Caco-2 (cell line): Measurements from ENCODE around the gene RAP1A. TPM values are rescaled to one million over a fixed set of nuclear protein-coding genes. Genes with fewer than 3 reads are reported as not detected.
A peak's percentile ranks its signal among the peaks of the same experiment; 100 is the strongest.

Source experiments
- BruUV-seq: library from RNA; stranded (reverse); fragments of 400-500 nt; replicated peaks from 2 replicates; lab custom pipeline; 2021; lab: Mats Ljungman, UMichigan
- CTCF ChIA-PET: fragments of 300-600 bp; sonication (Branson Sonifier 250); formaldehyde crosslinking; loops from one replicate; lab custom pipeline; 2022; ENCODE audit warnings: antibody characterized with exemption; lab: Charles Lee
- POLR2A ChIA-PET: fragments of 300-600 bp; sonication (Branson Sonifier 250); formaldehyde crosslinking; loops from one replicate; lab custom pipeline; 2022; ENCODE audit warnings: antibody characterized with exemption; lab: Charles Lee
- DNase-seq, 2 experiments: peaks; one replicate each; pipeline versions ENCODE4 v3.0.0 to v3.0.0-alpha.2; 2020 to 2022
- H3K27me3 ChIP-seq: replicated peaks from 2 replicates; pipeline ENCODE4 v1.6.0; 2011; ENCODE audit warnings: low read length; ENCODE audit not compliant: control insufficient read depth, insufficient read depth
- H3K36me3 ChIP-seq: 2 replicates; pipeline ENCODE4 v1.5.1; 2011; ENCODE audit warnings: low read length; ENCODE audit not compliant: control insufficient read depth, insufficient read depth
- H3K4me1 ChIP-seq: fragments of 250-450 bp; sonication (Bioruptor Pico); 2 replicates; pipeline ENCODE4 v1.5.1; 2020; ENCODE audit warnings: mild to moderate bottlenecking
- H3K4me3 ChIP-seq: 2 replicates; pipeline ENCODE4 v1.5.1; 2011; ENCODE audit warnings: low read depth, mild to moderate bottlenecking, control low read depth, low read length
- H3K9me3 ChIP-seq: fragments of 250-450 bp; sonication (Bioruptor Pico); 2 replicates; pipeline ENCODE4 v1.5.1; 2020; ENCODE audit warnings: mild to moderate bottlenecking, moderate library complexity
- H3K27ac Mint-ChIP-seq: one replicate; pipeline ENCODE4 v1.8.0; 2022; ENCODE audit warnings: mixed read lengths; ENCODE audit not compliant: unreplicated experiment
- H3K27me3 Mint-ChIP-seq: one replicate; pipeline ENCODE4 v1.8.0; 2022; ENCODE audit warnings: mixed read lengths; ENCODE audit not compliant: insufficient read depth, unreplicated experiment
- H3K36me3 Mint-ChIP-seq: one replicate; pipeline ENCODE4 v1.8.0; 2022; ENCODE audit warnings: mild to moderate bottlenecking, mixed read lengths; ENCODE audit not compliant: insufficient read depth, unreplicated experiment
- H3K4me1 Mint-ChIP-seq: one replicate; pipeline ENCODE4 v1.8.0; 2022; ENCODE audit warnings: low read depth, mixed read lengths; ENCODE audit not compliant: unreplicated experiment
- H3K4me3 Mint-ChIP-seq: one replicate; pipeline ENCODE4 v1.8.0; 2022; ENCODE audit warnings: mild to moderate bottlenecking, moderate library complexity, mixed read lengths; ENCODE audit not compliant: unreplicated experiment
- H3K9me3 Mint-ChIP-seq: one replicate; pipeline ENCODE4 v1.8.0; 2022; ENCODE audit warnings: mixed read lengths; ENCODE audit not compliant: unreplicated experiment
- CTCF ChIP-seq, 2 experiments: fragments of 200-600 bp in 1 of 2; IDR thresholded peaks; 1 replicate in 1 of 2; 2 replicates in 1 of 2; pipeline versions ENCODE4 v1.5.1 to v1.8.0; 2011 to 2022; ENCODE audit warnings: antibody characterized with exemption in 1 of 2, control low read depth in 1 of 2, inconsistent platforms in 1 of 2, low read depth in 1 of 2, low read length in 1 of 2, mild to moderate bottlenecking in 1 of 2, moderate library complexity in 1 of 2; ENCODE audit not compliant: insufficient read depth in 1 of 2, severe bottlenecking in 1 of 2, unreplicated experiment in 1 of 2
- intact Hi-C: fragments of 100-400 bp; cut with micrococcal nuclease; formaldehyde crosslinking; loops from one replicate; pipeline ENCODE4 v1.10.0; 2022; ENCODE audit not compliant: unreplicated experiment
- total RNA-seq: library from RNA; stranded (reverse); gene quantifications from 2 replicates; pipeline ENCODE4 v1.2.3, GENCODE V29; 2022

The RAP1A gene
- total RNA-seq, 1 experiment from 2014 or later = 64.1 TPM

GRCh38 chr1:111755331-111756123 lies 135.9 kb downstream of the RAP1A start, which contains the start of gene DDX20:
TSS of gene DDX20 (plus strand) at chr1:111755901. CDS start at chr1:111755925, 24 bp downstream.
- TF ChIP-seq CTCF (IDR thresholded peaks at IDR 0.05; ENCODE audit: insufficient read depth in 1 of 2, low read depth in 1 of 2, low read length in 1 of 2, severe bottlenecking in 1 of 2, unreplicated experiment in 1 of 2) = peak; percentile 56 to 80
- H3K4me1 Mint-ChIP-seq = peaks cover 12% of the 10 kb centered on the region
- peak within 1 kb of the TSS; percentile 92 for H3K4me3 Mint-ChIP-seq
- Histone ChIP-seq H3K9me3 (no peaks in the 10 kb centered on the region), H3K4me3 (peak within 1 kb of the TSS; percentile 79), H3K4me1 (peaks cover 5% of the 10 kb centered on the region; the same call in 1 of the 2 replicates), H3K36me3 (no peaks in the 10 kb centered on the region), H3K27me3 (no peaks in the 10 kb centered on the region)
- peaks cover 29% of the 10 kb centered on the region for H3K36me3 Mint-ChIP-seq
- POLR2A ChIA-PET = no interaction called here
- H3K27me3 Mint-ChIP-seq = no peaks in the 10 kb centered on the region
- intact Hi-C loops = loop anchor here (1.0 to 5.0 kb wide), 3 partner anchors 16 to 248 kb away; partner anchors contain the start of gene INKA2
- peak within 1 kb of the TSS; percentile 88 for H3K27ac Mint-ChIP-seq
- H3K9me3 Mint-ChIP-seq = no peaks in the 10 kb centered on the region
- CTCF ChIA-PET = interaction anchor here (0.8 to 1.4 kb wide), 2 partner anchors 248 to 266 kb away, joined by 4 to 5 read pairs; no protein-coding TSS in a partner anchor
- DNase-seq = peak; percentile 86 to 90
- no TSS peak for BruUV-seq

- H3K4me3 Mint-ChIP-seq = peak overlapping the region; percentile 92
- CTCF ChIA-PET = interaction anchor here (0.6 to 1.3 kb wide), 4 partner anchors 13 to 643 kb away, joined by 3 to 8 read pairs (median 4); no protein-coding TSS in a partner anchor
- POLR2A ChIA-PET = no interaction called here
- no peaks in the 10 kb centered on the region for H3K36me3 ChIP-seq
- H3K9me3 Mint-ChIP-seq = no peaks in the 10 kb centered on the region
- H3K9me3 ChIP-seq = no peaks in the 10 kb centered on the region
- no peak for TF ChIP-seq CTCF (IDR thresholded peaks at IDR 0.05; ENCODE audit: insufficient read depth in 1 of 2, low read depth in 1 of 2, low read length in 1 of 2, severe bottlenecking in 1 of 2, unreplicated experiment in 1 of 2)
- peaks cover 12% of the 10 kb centered on the region for H3K4me1 Mint-ChIP-seq
- BruUV-seq = no TSS peak
- H3K27ac Mint-ChIP-seq = peak overlapping the region; percentile 88
- intact Hi-C loops = loop anchor here (5.0 kb wide), 1 partner anchor 249 kb away; no protein-coding TSS in a partner anchor
- H3K36me3 Mint-ChIP-seq = peaks cover 29% of the 10 kb centered on the region
- H3K27me3 Mint-ChIP-seq = no peaks in the 10 kb centered on the region
- no peak for DNase-seq
- peak overlapping the region; percentile 79 for H3K4me3 ChIP-seq
- H3K4me1 ChIP-seq = peaks cover 5% of the 10 kb centered on the region; the same call in 1 of the 2 replicates
- no peaks in the 10 kb centered on the region for H3K27me3 ChIP-seq
Observed at GRCh38 chr1:111756124-111756513, 136.5 kb downstream of the RAP1A start.

- intact Hi-C loops = loop anchor here (5.0 kb wide), 1 partner anchor 251 kb away; no protein-coding TSS in a partner anchor
- ChIA-PET POLR2A (no interaction called here), CTCF (no interaction called here)
- Histone ChIP-seq H3K4me1 (peaks cover 5% of the 10 kb centered on the region; the same call in 1 of the 2 replicates), H3K27me3 (no peaks in the 10 kb centered on the region), H3K36me3 (no peaks in the 10 kb centered on the region), H3K4me3 (no peak overlapping the region), H3K9me3 (no peaks in the 10 kb centered on the region)
- TF ChIP-seq CTCF (IDR thresholded peaks at IDR 0.05; ENCODE audit: insufficient read depth in 1 of 2, low read depth in 1 of 2, low read length in 1 of 2, severe bottlenecking in 1 of 2, unreplicated experiment in 1 of 2) = no peak
- Mint-ChIP-seq H3K27ac (peak overlapping the region; percentile 58), H3K36me3 (peaks cover 48% of the 10 kb centered on the region), H3K4me1 (peaks cover 12% of the 10 kb centered on the region), H3K4me3 (peak overlapping the region; percentile 38), H3K27me3 (no peaks in the 10 kb centered on the region), H3K9me3 (no peaks in the 10 kb centered on the region)
- DNase-seq = no peak
- BruUV-seq = no TSS peak
Observed at GRCh38 chr1:111758373-111758772, 138.8 kb downstream of the RAP1A start.
